ENCODE data around the gene DOCK8.
"Not testable (repeated sequence)": the region's sequence is repeated elsewhere in the genome, so short reads cannot be mapped to it uniquely, and the experiment has no call there.

DOCK8 gene

GRCh38 chr9:227860-228259 is 13.2 kb downstream of the DOCK8 start:
- no peak for DNase-seq

- peak in 1 of 5 experiments; percentile 32 for DNase-seq
Observed at GRCh38 chr9:228929-229695, 14.4 kb downstream of the DOCK8 start.

GRCh38 chr9:231625-232024 is 17.0 kb downstream of the DOCK8 start:
- DNase-seq, result not testable (repeated sequence)

- not testable (repeated sequence) for DNase-seq
Observed at GRCh38 chr9:233708-234107, 19.0 kb downstream of the DOCK8 start.

GRCh38 chr9:237141-237857 is 22.6 kb downstream of the DOCK8 start:
- peak in 1 of 5 experiments; percentile 38 for DNase-seq

GRCh38 chr9:237858-238345 is 23.2 kb downstream of the DOCK8 start:
- no peak for DNase-seq

- peak in 1 of 5 experiments; percentile 84 for DNase-seq
Observed at GRCh38 chr9:242461-243080, 27.9 kb downstream of the DOCK8 start.

GRCh38 chr9:248278-248961 is 33.8 kb downstream of the DOCK8 start:
- peak in 1 of 5 experiments; percentile 72 for DNase-seq

GRCh38 chr9:249025-249424 is 34.4 kb downstream of the DOCK8 start:
- peak in 3 of 5 experiments; percentile 3 to 49 (median 22) for DNase-seq

- no peak for DNase-seq
Observed at GRCh38 chr9:250039-250438, 35.4 kb downstream of the DOCK8 start.

GRCh38 chr9:250625-251024 is 36.0 kb downstream of the DOCK8 start:
- DNase-seq, result no peak

GRCh38 chr9:251398-251797 is 36.7 kb downstream of the DOCK8 start:
- no peak for DNase-seq

- DNase-seq, result no peak
Observed at GRCh38 chr9:253539-253938, 38.9 kb downstream of the DOCK8 start.

GRCh38 chr9:254516-254915 is 39.9 kb downstream of the DOCK8 start:
- DNase-seq, result no peak

- no peak for DNase-seq
Observed at GRCh38 chr9:257957-258356, 43.3 kb downstream of the DOCK8 start.

- no peak for DNase-seq
Observed at GRCh38 chr9:259405-260404, 45.0 kb downstream of the DOCK8 start.

GRCh38 chr9:264231-264630 is 49.6 kb downstream of the DOCK8 start:
- DNase-seq, result no peak

- DNase-seq, result no peak
Observed at GRCh38 chr9:265209-265870, 50.7 kb downstream of the DOCK8 start.

GRCh38 chr9:266228-266627 is 51.6 kb downstream of the DOCK8 start:
- no peak for DNase-seq

- no peak for DNase-seq
Observed at GRCh38 chr9:268616-269015, 54.0 kb downstream of the DOCK8 start.
